ENCODE measurements around the gene GTF2F2. TPM values are rescaled to one million over a fixed set of nuclear protein-coding genes. Genes with fewer than 3 reads are reported as not detected.
"Not testable (repeated sequence)": the region's sequence is repeated elsewhere in the genome, so short reads cannot be mapped to it uniquely, and the experiment has no call there.

The GTF2F2 gene
- total and polyA plus RNA-seq, 2 experiments from 2014 or later, result 15.5 to 21.3 TPM

- Histone ChIP-seq H3K9me3 (ENCODE audit: low read depth) (no peaks in the 10 kb centered on the region), H3K27ac (no peak overlapping the region)
- TF ChIP-seq CTCF (IDR thresholded peaks at IDR 0.05; ENCODE audit: low read depth, low read length), result no peak
These were observed 175.9 kb downstream of the GTF2F2 start for GRCh38 chr13:45296259-45296658.

DNA sequence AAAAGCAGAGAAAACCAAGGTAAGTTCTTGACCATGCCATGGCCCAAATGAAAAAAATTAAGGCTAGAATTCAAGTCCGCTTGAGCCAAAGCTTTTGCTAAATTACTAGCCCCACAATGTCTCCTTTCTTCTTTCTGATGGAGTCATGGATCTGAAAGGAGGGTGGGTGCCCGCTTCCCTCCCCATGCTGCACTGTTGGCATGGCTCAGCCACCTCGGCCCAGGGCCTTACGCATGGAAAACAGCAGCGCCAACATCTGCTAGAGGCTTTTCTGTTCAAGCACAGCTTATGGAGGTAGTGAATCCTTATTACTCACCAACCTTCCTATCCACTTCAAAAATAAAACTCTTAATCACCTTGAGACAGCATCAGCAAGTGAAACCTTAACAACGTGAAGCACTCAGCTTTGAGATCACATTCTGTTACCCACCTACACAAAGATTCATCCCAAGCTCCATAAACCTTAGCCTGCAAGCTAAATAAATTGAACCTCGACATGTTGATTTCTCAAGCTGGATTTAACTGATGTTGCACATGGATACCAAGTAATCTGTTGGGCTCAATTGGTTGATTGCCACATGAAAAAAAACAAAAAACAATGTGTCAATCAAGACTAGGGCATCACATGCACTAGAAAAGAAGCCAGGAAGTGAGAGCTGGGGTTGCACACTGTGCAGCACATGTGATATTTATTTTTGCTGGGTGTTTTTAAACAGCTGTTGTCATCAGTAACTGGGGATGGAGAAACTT, 177.3 kb downstream of the GTF2F2 start:
- Histone ChIP-seq H3K4me1 (ENCODE audit: low read depth) (no peaks in the 10 kb centered on the region), H3K4me3 (no peak overlapping the region), H3K36me3 (no peaks in the 10 kb centered on the region), H3K27ac (no peak overlapping the region), H3K27me3 (no peaks in the 10 kb centered on the region), H3K9me3 (ENCODE audit: low read depth) (no peaks in the 10 kb centered on the region)
- TF ChIP-seq CTCF (IDR thresholded peaks at IDR 0.05; ENCODE audit: low read depth, low read length), result no peak
- DNase-seq (ENCODE audit: low read depth in 1 of 2, low spot score in 1 of 2), result no peak

More at GRCh38 chr13:45296259-45296658, 175.9 kb downstream of the GTF2F2 start:
- H3K4me1 ChIP-seq (ENCODE audit: low read depth), result no peaks in the 10 kb centered on the region
- no peak for DNase-seq (ENCODE audit: low read depth in 1 of 2, low spot score in 1 of 2)
- H3K27me3 ChIP-seq, result no peaks in the 10 kb centered on the region
- no peaks in the 10 kb centered on the region for H3K36me3 ChIP-seq
- no peak overlapping the region for H3K4me3 ChIP-seq

DNA sequence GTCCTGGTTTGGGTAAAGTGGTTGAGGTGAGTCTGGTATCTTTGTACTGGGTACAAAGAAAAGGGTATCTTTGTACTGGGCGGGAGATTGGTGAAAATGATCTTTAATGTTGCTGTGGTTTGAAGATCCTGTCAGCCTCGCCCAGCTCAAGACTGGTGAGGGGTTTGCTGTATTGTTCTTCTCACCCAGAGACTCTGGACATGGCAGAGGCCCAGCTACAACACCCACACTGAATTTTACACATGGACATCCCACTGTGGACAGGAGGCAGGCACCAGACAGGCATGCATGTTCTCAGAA, 177.8 kb downstream of the GTF2F2 start:
- H3K4me1 ChIP-seq (ENCODE audit: low read depth), result no peaks in the 10 kb centered on the region
- no peaks in the 10 kb centered on the region for H3K9me3 ChIP-seq (ENCODE audit: low read depth)
- no peak for TF ChIP-seq CTCF (IDR thresholded peaks at IDR 0.05; ENCODE audit: low read depth, low read length)
- H3K27me3 ChIP-seq, result no peaks in the 10 kb centered on the region
- H3K36me3 ChIP-seq, result no peaks in the 10 kb centered on the region
- no peak for DNase-seq (ENCODE audit: low read depth in 1 of 2, low spot score in 1 of 2)
- no peak overlapping the region for H3K4me3 ChIP-seq
- H3K27ac ChIP-seq, result no peak overlapping the region

DNA sequence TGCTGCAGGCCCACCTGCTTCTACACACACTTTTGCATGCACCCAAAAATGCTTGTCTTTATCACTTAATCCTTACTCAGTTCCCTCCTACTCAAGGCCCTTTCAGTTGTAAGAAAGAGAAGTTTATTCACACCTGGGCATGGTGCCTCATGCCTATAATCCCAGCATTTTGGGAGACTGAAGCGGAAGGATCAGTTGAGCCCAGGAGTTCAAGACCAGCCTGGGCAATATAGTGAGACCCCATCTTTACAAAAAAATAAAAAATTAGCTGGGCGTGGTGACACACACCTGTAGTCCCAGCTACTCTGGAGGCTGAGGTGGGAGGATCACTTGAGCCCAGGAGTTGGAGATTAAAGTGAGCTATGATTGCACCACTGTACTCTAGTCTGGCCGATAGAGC, 178.2 kb downstream of the GTF2F2 start:
- H3K4me1 ChIP-seq (ENCODE audit: low read depth); H3K36me3 ChIP-seq; DNase-seq (ENCODE audit: low read depth in 1 of 2, low spot score in 1 of 2); H3K9me3 ChIP-seq (ENCODE audit: low read depth); H3K27ac ChIP-seq; H3K27me3 ChIP-seq; H3K4me3 ChIP-seq: not testable (repeated sequence)

- Histone ChIP-seq H3K4me3 (no peak overlapping the region), H3K4me1 (ENCODE audit: low read depth) (no peaks in the 10 kb centered on the region), H3K27me3 (no peaks in the 10 kb centered on the region), H3K27ac (no peak overlapping the region), H3K36me3 (no peaks in the 10 kb centered on the region), H3K9me3 (ENCODE audit: low read depth) (no peaks in the 10 kb centered on the region)
- DNase-seq (ENCODE audit: low read depth in 1 of 2, low spot score in 1 of 2), result peak in 1 of 2 donors; percentile 81
- no peak for TF ChIP-seq CTCF (IDR thresholded peaks at IDR 0.05; ENCODE audit: low read depth, low read length)
These were observed 178.9 kb downstream of the GTF2F2 start for GRCh38 chr13:45299194-45299593.

GRCh38 chr13:45300190-45300985, 180.1 kb downstream of the GTF2F2 start:
- H3K36me3 ChIP-seq, result no peaks in the 10 kb centered on the region
- H3K9me3 ChIP-seq (ENCODE audit: low read depth), result no peaks in the 10 kb centered on the region

More at GRCh38 chr13:45300190-45300985, 180.1 kb downstream of the GTF2F2 start:
- H3K4me3 ChIP-seq, result no peak overlapping the region
- TF ChIP-seq CTCF (IDR thresholded peaks at IDR 0.05; ENCODE audit: low read depth, low read length), result no peak
- no peak for DNase-seq (ENCODE audit: low read depth in 1 of 2, low spot score in 1 of 2)
- H3K4me1 ChIP-seq (ENCODE audit: low read depth), result no peaks in the 10 kb centered on the region
- no peak overlapping the region for H3K27ac ChIP-seq
- H3K27me3 ChIP-seq, result no peaks in the 10 kb centered on the region
